ENCODE data around the gene PLSCR1.

DNA sequence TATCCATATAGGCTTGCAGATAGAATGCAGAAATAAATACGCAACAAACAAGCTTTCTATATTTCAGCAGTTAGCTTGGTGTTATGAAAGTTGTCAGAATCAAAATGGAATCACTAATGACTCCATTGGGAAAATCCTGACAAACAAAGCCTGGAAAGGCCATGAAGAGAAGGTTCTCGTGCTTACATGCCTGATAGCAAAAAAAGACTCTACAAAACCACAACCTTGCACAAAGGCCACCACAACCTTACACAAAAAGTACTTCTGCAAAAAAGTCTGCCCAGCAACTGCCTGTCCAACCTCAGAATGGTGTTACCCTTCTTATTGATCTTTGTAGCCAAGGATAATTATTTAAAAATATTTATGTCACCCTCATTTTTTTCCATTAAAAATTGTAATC is 14.4 kb upstream of the PLSCR1 start:
- no peak for TF ChIP-seq POLR2A (IDR thresholded peaks at IDR 0.05)
- TF ChIP-seq, protein P1, sequence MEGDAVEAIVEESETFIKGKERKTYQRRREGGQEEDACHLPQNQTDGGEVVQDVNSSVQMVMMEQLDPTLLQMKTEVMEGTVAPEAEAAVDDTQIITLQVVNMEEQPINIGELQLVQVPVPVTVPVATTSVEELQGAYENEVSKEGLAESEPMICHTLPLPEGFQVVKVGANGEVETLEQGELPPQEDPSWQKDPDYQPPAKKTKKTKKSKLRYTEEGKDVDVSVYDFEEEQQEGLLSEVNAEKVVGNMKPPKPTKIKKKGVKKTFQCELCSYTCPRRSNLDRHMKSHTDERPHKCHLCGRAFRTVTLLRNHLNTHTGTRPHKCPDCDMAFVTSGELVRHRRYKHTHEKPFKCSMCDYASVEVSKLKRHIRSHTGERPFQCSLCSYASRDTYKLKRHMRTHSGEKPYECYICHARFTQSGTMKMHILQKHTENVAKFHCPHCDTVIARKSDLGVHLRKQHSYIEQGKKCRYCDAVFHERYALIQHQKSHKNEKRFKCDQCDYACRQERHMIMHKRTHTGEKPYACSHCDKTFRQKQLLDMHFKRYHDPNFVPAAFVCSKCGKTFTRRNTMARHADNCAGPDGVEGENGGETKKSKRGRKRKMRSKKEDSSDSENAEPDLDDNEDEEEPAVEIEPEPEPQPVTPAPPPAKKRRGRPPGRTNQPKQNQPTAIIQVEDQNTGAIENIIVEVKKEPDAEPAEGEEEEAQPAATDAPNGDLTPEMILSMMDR (IDR thresholded peaks at IDR 0.05), result no peak

Measured in prostate gland (tissue), 2 donors.